Anterior cingulate cortex (tissue), 58 donors: ENCODE data around the gene STAT5A.
"Not testable (repeated sequence)": the region's sequence is repeated elsewhere in the genome, so short reads cannot be mapped to it uniquely, and the experiment has no call there.

Source experiments
- DNase-seq, 58 donors: peaks; one replicate each; lab custom pipeline; 2025; lab: John Stamatoyannopoulos, UW

STAT5A gene

DNA sequence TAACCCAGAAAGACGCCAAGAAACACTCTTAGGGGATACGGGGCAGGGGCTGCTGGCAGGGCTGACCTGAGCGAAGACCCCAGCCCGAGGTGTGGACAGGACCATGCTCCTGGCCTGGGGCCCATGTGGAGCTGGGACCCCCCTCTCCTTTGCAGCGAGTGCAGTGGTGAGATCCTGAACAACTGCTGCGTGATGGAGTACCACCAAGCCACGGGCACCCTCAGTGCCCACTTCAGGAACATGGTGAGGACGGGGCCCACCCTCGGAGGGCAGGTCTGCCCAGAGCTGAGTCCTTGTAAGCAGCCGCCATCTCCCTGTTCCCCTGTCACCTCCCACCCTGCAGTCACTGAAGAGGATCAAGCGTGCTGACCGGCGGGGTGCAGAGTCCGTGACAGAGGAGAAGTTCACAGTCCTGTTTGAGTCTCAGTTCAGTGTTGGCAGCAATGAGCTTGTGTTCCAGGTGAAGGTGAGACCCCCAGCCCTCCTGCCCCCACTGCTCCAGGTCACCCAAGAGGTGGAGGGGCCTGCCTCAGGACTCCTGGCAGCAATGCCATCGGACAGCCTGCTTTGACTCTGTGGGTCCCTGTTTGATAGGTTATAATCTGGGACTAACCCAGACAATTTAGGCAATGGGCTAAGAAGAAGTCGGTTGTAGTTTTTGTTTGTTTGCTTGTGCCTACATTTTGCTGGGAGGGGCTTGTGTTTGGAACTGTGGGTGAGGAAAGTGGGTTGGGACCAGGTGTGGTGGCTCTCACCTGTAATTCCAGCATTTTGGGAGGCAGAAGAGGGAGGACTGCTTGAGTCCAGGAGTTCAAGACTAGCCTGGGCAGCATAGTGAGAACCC is 16.1 kb downstream of the STAT5A start:
- DNase-seq = no peak

DNA sequence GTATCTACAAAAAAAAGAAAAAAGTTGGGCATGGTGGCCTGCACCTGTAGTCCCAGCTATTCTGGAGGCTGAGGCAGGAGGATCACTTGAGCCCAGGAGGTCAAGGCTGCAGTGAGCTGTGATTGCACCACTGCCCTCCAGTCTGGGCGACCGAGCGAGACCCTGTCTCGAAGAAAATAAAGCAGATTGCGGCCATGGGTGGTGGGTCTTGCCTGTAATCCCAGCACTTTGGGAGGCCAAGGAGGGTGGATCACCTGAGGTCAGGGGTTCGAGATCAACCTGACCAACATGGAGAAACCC is 16.7 kb downstream of the STAT5A start:
- not testable (repeated sequence) for DNase-seq

DNA sequence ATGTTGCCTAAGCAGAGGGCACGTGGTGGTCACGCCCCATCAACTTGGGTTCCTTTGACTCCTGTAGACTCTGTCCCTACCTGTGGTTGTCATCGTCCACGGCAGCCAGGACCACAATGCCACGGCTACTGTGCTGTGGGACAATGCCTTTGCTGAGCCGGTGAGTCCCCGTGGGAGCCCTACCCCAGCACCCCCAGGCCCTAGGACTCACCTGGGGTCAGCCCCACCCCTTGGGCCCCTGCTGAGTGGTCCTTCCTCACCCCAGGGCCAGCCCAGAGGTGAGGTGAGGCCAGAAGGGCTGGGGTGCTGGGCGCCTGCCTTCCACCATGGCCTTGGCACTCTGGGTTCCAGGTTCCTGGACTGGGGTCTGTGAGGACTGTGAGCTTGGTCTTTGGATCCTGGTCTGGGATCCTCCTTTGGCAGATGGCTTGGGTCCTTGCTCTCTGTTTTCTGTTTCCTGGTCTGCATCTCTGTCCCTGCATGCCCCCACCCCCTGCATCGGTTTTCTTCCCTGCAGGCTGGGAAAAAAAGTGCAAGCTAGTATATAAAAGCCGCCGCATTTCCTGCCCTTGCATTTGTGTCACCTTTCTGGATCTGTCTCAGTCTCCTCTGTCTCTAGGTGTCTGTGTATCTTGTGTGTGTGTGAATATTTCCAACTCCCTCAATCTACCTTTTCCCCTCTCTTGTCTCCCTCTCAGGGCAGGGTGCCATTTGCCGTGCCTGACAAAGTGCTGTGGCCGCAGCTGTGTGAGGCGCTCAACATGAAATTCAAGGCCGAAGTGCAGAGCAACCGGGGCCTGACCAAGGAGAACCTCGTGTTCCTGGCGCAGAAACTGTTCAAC is 17.5 kb downstream of the STAT5A start:
- DNase-seq = no peak

DNA sequence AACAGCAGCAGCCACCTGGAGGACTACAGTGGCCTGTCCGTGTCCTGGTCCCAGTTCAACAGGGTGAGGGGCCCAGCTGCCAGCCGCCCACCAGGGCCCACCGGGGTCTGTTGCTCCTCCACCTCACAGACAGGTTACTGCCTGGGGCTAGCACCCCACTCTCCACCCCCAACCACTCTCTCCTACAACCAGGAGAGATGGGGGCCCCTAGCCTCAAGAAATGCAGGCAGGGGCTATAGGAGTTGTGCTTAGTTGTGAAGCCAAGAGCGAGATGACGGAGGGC is 18.0 kb downstream of the STAT5A start:
- DNase-seq = no peak

DNA sequence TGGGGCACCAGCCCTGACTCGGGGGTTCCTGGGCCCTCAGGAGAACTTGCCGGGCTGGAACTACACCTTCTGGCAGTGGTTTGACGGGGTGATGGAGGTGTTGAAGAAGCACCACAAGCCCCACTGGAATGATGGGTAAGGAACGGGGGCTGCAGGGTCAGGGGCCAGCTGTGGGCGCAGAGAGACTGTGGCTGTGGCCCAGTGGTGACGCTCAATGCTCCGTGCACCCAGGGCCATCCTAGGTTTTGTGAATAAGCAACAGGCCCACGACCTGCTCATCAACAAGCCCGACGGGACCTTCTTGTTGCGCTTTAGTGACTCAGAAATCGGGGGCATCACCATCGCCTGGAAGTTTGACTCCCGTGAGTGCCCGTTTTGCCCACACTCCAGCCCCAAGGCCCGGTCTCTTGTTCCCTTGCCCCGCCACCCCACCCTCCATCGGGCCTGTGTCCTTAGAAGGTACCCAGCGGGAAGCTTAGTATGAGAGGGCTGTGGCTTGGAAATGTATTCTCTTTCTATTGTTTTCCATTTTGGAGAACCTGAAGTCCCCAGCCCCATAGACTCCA is 19.1 kb downstream of the STAT5A start:
- DNase-seq = no peak

DNA sequence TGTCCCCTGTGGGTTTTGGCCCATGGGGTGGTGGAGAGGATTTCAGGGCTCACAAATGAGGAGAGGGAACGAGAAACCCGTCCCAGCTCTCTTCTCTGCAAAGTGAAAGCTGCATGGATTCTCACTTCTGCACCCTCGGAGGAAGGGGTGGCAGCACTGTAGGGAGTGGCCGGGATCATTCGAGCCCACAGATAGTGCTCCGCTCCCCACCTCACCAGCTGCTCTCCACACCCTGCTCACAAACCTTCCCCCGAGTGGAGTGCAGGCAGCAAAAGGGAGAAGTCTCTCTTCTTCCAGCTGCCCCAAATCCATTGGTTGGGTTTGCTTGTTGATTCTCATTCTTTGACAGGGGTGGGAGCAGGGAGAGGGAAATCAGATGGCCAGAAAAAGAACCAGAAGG is 20.1 kb downstream of the STAT5A start:
- no peak for DNase-seq

DNA sequence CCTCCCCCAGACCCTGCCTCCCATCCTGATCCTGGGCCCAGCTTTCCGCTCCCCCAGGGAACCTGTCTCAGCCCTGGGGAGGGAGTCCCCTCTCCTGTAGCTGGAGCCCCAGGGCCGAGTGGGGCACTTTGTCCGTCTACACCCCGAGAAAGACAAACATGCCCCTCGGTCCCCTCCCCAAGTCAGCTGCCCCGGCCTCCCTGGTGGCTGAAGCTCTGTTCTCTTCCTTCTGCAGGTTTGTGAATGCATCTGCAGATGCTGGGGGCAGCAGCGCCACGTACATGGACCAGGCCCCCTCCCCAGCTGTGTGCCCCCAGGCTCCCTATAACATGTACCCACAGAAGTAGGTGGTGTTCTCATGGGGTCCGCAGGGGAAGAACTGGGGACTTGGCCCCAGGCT is 20.8 kb downstream of the STAT5A start:
- no peak for DNase-seq

DNA sequence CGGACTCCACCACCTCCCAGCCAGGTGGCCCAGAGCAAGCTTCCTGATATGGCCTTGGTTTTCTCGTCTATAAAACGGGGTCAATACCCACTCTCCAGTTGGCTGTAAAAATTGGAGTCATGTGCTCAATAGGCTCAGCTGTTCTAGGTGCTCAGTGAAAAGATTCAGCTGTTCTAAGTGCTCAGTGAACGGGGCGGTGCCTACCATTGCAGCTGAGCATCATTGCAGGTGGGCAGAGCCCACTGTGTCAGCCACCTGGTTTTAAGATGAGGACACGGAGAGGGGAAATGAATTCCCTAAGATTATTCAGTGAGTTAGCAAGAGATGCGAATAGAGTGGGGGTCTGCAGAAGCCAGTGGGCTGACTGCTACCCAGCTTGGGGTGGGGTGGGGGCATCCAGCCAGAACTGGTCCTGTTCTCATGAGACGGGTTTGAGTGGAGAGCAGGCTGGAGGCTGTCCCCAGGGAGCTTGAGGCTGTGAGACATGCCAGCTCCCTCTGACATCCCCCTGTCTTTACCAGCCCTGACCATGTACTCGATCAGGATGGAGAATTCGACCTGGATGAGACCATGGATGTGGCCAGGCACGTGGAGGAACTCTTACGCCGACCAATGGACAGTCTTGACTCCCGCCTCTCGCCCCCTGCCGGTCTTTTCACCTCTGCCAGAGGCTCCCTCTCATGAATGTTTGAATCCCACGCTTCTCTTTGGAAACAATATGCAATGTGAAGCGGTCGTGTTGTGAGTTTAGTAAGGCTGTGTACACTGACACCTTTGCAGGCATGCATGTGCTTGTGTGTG is 21.9 kb downstream of the STAT5A start:
- DNase-seq = no peak

DNA sequence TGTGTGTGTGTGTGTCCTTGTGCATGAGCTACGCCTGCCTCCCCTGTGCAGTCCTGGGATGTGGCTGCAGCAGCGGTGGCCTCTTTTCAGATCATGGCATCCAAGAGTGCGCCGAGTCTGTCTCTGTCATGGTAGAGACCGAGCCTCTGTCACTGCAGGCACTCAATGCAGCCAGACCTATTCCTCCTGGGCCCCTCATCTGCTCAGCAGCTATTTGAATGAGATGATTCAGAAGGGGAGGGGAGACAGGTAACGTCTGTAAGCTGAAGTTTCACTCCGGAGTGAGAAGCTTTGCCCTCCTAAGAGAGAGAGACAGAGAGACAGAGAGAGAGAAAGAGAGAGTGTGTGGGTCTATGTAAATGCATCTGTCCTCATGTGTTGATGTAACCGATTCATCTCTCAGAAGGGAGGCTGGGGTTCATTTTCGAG is 22.5 kb downstream of the STAT5A start:
- no peak for DNase-seq

DNA sequence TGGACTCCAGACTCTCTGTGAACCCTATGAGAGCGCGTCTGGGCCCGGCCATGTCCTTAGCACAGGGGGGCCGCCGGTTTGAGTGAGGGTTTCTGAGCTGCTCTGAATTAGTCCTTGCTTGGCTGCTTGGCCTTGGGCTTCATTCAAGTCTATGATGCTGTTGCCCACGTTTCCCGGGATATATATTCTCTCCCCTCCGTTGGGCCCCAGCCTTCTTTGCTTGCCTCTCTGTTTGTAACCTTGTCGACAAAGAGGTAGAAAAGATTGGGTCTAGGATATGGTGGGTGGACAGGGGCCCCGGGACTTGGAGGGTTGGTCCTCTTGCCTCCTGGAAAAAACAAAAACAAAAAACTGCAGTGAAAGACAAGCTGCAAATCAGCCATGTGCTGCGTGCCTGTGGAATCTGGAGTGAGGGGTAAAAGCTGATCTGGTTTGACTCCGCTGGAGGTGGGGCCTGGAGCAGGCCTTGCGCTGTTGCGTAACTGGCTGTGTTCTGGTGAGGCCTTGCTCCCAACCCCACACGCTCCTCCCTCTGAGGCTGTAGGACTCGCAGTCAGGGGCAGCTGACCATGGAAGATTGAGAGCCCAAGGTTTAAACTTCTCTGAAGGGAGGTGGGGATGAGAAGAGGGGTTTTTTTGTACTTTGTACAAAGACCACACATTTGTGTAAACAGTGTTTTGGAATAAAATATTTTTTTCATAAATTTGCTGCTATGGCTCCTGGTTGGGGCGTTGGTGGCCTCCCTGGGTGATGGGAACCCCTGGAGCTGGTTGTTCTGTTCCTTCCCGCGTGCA is 23.1 kb downstream of the STAT5A start:
- peak in 36 of 58 donors; percentile 6 to 72 (median 28) for DNase-seq

DNA sequence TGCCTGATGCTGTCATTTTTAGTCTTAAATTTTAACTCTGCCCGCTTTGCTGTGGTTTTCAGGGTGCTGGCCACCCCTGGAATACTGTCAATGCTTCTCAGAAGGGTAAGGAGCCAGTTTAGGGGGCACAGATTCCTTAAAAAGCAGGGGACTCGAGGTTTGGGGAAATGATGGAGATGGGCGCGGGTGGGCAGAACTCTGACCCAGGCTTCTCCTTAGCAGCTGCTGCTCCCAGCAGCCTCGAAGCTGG is 23.7 kb downstream of the STAT5A start:
- no peak for DNase-seq

DNA sequence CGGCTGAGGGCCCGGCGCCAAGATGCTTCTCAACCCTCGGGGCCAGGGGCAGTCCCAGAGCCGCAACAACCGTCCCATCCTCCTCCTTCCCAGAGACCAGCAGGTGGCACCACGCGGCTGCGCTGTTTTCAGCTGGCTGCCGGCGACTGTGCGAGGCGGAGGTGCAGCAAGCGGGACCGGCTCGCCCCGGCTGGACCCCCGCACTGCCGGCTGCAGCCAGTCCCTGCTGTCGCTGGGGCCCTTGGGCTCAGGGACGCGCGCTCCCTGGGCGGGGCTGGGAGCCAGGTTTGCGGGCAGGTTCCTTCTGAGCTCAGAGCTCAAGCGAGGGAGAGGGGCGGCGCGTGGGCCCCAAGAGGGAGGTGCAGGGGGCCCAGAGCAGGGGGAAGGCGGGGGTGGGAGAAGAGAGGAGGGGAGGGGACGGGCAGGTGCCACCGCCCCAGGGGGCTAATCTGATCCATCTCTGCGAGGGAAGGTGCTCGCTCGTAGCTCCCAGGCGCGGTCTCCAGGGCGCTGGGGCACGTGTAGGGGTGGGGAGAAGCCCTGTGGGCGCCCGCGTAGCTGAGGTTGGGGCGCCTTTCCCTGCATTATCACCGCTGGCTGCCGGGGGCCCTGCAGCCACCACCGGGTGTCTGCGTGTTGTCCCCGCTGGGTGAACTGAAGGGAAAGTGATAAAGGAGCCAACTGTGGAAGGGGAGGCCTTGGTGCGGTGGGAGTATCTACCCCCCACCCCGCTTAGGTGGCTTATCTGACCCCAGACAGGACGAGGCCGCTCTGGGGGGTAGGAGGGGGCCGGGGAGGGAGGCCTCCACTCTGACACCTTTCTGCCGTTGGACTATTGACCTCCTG is 24.2 kb downstream of the STAT5A start:
- peak in 54 of 58 donors; percentile 25 to 85 (median 68) for DNase-seq

DNA sequence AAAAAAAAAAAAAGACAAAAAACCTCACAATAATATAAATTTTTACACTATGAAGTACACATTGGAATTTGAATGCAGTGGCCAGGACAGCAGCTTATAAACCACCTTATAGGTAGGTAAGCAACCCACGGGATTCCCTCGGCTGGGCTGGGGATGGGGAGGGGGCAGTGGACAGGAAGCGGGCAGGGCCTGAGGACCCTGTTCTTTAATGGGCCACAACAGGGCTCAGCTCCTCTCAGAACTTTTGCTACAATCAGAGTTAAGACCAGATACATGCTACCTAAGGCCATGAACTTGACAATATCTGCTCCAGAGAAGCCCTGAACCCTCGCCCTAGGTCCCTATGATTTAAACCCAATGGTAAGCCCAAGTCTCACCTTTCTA is 25.1 kb downstream of the STAT5A start:
- DNase-seq = no peak

DNA sequence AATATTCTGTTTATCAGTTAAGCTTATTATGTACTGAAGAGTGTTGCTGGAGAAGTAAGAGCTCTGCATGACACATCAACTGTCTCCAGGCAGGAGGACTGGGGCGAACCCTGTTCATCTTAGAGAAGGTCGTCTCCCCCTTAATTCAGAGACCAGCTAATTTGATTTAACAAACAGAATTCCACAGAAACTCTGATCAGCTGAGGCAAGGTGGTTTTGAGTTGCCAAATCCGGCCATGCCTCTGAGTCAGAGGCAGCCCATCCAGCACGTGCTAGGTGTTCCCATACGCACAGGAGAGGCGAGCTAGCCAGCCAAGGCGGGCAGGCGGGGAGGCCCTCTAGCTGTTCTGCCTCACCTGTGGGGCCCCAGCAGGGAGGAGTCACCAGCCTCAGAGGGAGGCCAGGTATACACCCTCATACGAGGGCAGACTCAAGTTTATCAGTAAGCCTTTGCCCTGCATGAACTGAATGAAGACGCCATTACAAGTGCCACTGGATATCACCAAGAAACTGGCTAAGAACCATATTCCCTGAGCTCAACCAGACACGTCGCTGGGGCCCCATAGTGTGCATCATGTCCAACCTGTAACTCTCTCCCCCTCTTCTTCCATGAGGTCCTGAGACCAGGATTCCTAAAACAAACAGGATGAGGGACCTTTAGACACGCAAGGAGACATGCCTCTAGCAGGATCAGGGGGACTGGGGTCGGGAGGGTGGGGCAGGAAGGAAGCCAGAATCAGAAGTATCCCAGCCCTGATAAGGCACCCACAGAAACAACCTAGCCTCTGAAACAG is 25.7 kb downstream of the STAT5A start:
- no peak for DNase-seq

DNA sequence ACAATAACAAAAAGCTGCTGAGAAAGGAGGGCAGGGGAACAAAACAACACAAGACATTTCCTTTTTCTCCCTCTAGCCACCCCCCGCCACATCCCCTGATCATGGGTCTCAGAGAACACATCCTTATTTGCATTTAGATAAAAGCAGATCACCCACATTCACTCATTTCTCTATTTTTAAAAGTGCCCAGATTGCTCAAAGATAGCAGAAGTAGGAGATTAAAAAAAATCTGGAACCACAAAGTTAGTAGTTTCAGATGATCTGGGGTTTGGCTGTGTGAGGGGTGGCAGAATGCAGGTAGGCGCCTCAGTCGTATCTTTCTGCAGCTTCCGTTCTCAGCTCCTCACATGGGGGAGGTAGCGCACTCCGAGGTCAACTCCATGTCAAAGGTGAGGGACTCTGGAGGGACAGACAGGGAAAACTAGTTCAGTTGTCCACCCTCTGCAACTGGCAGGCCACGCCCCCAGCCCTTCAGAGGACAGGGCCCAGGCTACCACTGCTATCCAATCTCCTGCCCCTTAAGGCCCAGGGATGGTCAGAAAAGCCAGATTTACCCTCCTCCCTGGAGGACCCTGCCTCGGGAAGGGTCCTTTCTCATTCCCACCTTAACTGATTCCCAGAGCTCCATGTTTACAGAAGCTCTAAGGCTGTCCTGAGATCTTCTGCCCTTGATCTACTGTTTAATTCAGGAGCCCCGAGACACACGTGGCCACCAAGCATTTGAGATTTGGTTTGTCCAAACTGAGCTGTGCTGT is 27.3 kb downstream of the STAT5A start:
- DNase-seq = no peak

DNA sequence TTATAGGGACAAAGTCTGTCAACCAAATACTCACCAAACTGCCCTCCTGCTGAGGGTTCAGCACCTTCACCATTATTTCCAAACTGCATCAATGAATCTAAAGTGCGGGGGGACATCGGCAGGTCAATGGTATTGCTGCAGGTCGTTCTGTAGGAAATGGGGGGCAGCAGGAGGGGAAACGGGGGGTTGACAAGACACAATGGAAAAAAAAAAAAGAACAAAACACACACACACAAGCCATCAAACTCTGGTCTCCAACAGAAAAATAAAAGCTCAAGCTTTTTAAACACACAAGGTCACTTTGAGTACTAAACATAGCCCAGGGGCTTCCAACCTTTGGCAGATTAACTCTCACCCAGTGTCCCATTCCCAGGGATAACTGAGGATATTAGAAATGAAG is 28.5 kb downstream of the STAT5A start:
- DNase-seq = no peak

DNA sequence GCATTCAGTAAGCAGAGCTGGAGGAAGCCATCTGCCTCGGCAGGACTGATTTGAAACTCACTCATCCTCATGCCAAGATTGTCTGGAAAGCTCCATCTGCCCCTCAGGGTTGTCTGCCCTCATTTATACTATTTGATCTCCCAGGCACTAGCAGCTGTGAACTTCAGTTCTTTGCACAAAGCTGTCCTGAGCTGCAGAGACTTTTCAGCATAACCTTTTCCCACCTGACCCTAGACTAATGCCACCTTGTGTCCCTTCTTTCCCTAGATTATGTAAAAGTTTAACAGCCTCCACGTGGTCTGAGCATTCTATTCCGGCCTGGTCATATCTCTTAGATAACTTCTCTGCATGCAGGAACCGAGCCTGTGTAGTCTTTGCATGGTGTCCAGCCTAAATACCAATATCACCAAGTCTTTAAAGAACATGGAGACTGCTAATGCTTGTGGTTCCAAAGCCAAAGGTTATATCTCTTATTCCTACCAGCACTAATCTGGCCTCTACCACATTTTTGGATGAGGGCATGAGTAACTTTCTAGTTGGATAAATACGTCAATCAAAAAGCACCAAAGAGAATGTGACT is 29.1 kb downstream of the STAT5A start:
- no peak for DNase-seq

DNA sequence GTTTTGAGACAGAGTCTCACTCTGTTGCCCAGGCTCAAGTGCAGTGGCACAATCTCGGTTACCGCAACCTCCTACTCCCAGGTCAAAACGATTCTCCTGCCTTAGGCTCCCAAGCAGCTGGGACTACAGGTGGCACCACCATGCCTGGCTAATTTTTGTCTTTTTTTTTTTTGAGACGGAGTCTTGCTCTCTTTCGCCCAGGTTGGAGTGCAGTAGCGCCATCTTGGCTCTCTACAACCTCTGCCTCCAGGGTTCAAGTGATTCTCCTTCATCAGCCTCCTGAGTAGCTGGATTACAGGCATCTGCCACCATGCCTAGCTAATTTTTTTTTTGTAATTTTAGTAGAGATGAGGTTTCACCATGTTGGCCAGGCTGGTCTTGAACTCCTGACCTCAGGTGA is 29.7 kb downstream of the STAT5A start:
- not testable (repeated sequence) for DNase-seq
